NT2/D1 (cell line): ENCODE measurements around the gene RING1.

Experiments used
- SUZ12 ChIP-seq: IDR thresholded peaks from 2 replicates; pipeline ENCODE4 v1.6.1; 2011; ENCODE audit not compliant: insufficient read length, insufficient read depth; ENCODE audit errors: extremely low read depth
- YY1 ChIP-seq: IDR thresholded peaks from 2 replicates; pipeline ENCODE4 v1.6.1; 2011; ENCODE audit not compliant: insufficient read length, insufficient read depth
- ZNF274 ChIP-seq: IDR thresholded peaks from 2 replicates; pipeline ENCODE4 v1.6.1; 2011; ENCODE audit warnings: mild to moderate bottlenecking, low read depth, low read length

DNA sequence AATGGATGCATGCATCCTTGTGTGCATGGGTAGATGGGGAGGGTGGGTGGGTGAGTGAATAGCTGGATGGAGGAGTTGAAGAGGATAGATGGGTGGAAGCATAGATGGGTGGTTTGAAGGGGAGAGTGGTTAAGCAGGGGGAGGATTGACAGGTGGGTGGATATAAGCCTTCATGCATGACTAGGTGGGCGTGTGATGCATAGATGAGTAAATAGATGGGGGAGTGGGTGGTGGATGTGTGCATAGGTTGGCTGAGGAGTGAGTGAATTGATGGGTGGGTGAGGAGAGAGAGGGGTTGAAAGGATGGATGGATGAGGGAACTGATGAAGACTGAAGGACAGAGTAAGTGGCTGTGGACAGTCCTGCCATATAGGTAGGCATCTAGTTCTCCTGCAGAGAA is 20.5 kb upstream of the RING1 start:
- TF ChIP-seq ZNF274 (no peak), YY1 (no peak), SUZ12 (no peak)
